ENCODE data around the gene VCPKMT. TPM values are rescaled to one million over a fixed set of nuclear protein-coding genes. Genes with fewer than 3 reads are reported as not detected.
"Not testable (repeated sequence)": the region's sequence is repeated elsewhere in the genome, so short reads cannot be mapped to it uniquely, and the experiment has no call there.

The VCPKMT gene
- total RNA-seq, 2 donors from 2014 or later = 11.3 to 13.8 TPM

DNA sequence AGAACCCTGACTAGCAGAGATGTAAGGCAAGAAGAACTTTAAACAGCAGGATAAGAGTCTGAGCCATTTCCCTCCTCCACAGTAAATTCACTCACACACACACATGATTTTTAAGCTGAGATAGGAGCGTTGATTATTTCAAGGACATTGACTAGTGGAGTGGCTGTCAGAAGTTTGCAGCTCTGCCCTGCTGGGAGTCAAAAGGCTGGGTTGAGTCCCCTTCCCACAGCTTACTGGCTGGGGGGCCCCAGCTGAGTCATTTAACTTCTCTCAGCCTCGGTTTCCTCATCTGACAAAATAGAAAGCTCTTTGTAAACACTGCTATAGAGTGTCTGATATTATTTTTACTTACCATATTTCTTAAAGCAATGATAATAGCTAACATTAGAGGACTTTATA, 28.3 kb downstream of the VCPKMT start:
- peak overlapping the region; percentile 68 to 74 for H3K4me3 Mint-ChIP-seq
- peaks cover 0 to 1% of the 10 kb centered on the region in 2 donors for H3K9me3 Mint-ChIP-seq
- H3K36me3 Mint-ChIP-seq (ENCODE audit: insufficient read depth in 2 of 2) = peaks cover 1 to 4% of the 10 kb centered on the region in 2 donors
- H3K27ac Mint-ChIP-seq = peak overlapping the region; percentile 51
- no peaks in the 10 kb centered on the region for H3K27me3 Mint-ChIP-seq (ENCODE audit: low read depth)
- no peak for ATAC-seq (replicated peaks in 1 of 2)
- peaks cover 97% of the 10 kb centered on the region for H3K4me1 Mint-ChIP-seq (ENCODE audit: low read depth)
- DNase-seq = no peak

DNA sequence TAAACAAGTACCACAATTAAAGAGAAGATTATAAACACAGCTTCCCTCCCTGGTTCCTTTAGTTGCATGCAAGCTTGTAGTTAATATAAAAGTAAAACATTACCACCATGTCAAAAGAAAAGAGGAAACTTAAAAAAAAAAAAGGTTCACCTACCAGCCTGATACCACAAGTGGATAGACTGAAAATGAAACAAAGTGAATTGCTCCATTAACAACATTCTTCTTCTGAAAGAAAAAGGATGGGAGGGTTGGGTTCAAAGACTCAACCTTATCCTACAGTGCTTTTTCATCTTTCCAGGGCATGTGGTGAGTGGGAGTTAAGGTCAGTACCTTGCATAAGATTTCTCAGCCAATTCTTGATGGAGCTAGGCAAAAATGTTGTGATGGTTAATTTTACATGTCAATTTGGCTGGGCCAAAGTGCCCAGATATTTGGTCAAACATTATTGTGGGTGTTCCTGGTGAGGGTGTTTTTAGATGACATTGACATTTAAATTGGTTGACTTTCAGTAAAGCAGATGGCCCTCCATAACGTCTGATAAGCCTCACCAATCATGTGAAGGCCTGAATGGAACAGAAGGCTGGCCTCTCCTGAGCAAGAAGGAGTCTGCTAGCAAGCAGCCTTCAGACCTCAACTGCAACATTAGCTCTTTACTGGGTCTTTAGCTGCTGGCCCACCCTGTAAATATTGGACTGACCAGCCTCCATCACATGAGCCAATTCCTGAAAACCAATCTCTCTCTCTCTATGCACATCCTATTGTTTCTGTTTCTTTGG, 28.8 kb downstream of the VCPKMT start:
- peak overlapping the region; percentile 68 to 74 for H3K4me3 Mint-ChIP-seq
- peaks cover 0 to 1% of the 10 kb centered on the region in 2 donors for H3K9me3 Mint-ChIP-seq
- ATAC-seq (replicated peaks in 1 of 2) = no peak
- H3K4me1 Mint-ChIP-seq (ENCODE audit: low read depth) = peaks cover 97% of the 10 kb centered on the region
- DNase-seq = no peak
- peaks cover 1 to 4% of the 10 kb centered on the region in 2 donors for H3K36me3 Mint-ChIP-seq (ENCODE audit: insufficient read depth in 2 of 2)
- H3K27ac Mint-ChIP-seq = peak overlapping the region; percentile 51
- H3K27me3 Mint-ChIP-seq (ENCODE audit: low read depth) = no peaks in the 10 kb centered on the region

GRCh38 chr14:50086321-50086711, 30.1 kb downstream of the VCPKMT start:
- DNase-seq (no peak), ATAC-seq (replicated peaks in 1 of 2) (no peak)
- H3K27ac Mint-ChIP-seq = peak overlapping the region; percentile 96
- H3K4me3 Mint-ChIP-seq = peak overlapping the region; percentile 59 to 78
- H3K9me3 Mint-ChIP-seq = peaks cover 0 to 1% of the 10 kb centered on the region in 2 donors
- H3K4me1 Mint-ChIP-seq (ENCODE audit: low read depth) = peaks cover 97% of the 10 kb centered on the region
- H3K27me3 Mint-ChIP-seq (ENCODE audit: low read depth) = no peaks in the 10 kb centered on the region
- peaks cover 1 to 4% of the 10 kb centered on the region in 2 donors for H3K36me3 Mint-ChIP-seq (ENCODE audit: insufficient read depth in 2 of 2)

DNA sequence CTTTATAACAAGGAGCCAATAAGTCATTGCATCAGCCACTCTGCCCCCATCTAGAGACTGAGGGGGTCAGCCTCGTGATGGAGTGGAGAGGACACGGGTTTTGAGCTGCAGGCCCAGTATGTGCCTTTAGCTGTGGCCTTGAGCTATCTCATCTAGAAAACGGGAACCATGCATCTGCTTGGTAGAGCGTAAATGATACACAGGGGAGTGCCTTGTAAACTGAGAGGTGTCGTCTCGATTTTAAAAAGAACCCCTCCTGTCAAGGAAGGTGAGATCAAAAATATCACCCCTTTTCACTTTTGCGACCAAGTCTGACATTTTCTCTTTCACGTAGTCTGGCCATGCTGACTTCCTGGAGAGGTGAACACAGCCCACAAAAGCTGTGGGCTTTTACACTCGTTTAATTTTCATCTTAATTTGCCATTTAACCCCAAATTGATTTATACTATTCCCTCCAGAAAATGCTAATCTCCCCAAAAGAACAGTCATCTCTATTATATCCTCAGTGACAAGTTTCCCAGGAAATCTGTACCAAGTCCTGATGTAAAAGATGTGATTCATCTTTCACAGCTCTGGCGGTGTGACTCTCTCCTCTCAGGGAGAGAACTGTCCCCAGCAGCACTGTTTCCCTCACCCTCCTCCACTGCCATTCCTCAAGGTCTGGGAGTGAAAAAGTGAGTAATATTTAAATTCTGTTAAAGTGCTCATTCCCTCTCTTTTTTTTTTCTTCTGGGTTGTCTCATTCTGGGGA, 30.6 kb downstream of the VCPKMT start:
- Mint-ChIP-seq H3K27me3 (ENCODE audit: low read depth) (no peaks in the 10 kb centered on the region), H3K4me3 (peak overlapping the region; percentile 59 to 78), H3K36me3 (ENCODE audit: insufficient read depth in 2 of 2) (peaks cover 1 to 4% of the 10 kb centered on the region in 2 donors), H3K27ac (peak overlapping the region; percentile 96), H3K4me1 (ENCODE audit: low read depth) (peaks cover 97% of the 10 kb centered on the region), H3K9me3 (peaks cover 0 to under 1% of the 10 kb centered on the region in 2 donors)
- DNase-seq (peak; percentile 47 to 53), ATAC-seq (replicated peaks in 1 of 2) (peak; percentile 8 to 33)

DNA sequence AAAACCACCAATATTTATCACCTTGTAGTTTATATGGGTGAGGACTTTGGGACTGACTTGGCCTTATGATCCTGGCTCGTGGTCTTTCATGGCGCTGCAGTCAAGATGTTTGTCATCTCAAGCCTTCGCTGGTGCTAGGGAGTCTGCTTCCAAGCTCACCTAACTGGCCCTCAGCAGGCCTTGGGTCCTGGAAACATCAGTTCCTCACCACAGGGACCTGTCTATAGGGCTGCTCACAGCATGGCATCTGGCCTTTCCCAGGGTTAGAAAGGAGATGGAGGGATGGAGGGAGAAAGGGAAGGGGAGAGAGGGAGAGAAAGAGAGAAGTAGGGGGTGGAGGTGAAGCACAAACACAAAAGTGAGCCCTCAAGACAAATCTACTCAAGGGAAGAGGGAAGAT, 31.7 kb downstream of the VCPKMT start:
- Mint-ChIP-seq H3K27me3 (ENCODE audit: low read depth) (no peaks in the 10 kb centered on the region), H3K36me3 (ENCODE audit: insufficient read depth in 2 of 2) (peaks cover 1 to 2% of the 10 kb centered on the region in 2 donors), H3K4me3 (peak overlapping the region; percentile 59 to 78), H3K9me3 (no peaks in the 10 kb centered on the region), H3K27ac (peak overlapping the region; percentile 96), H3K4me1 (ENCODE audit: low read depth) (peaks cover 88% of the 10 kb centered on the region)
- DNase-seq = no peak
- no peak for ATAC-seq (replicated peaks in 1 of 2)

DNA sequence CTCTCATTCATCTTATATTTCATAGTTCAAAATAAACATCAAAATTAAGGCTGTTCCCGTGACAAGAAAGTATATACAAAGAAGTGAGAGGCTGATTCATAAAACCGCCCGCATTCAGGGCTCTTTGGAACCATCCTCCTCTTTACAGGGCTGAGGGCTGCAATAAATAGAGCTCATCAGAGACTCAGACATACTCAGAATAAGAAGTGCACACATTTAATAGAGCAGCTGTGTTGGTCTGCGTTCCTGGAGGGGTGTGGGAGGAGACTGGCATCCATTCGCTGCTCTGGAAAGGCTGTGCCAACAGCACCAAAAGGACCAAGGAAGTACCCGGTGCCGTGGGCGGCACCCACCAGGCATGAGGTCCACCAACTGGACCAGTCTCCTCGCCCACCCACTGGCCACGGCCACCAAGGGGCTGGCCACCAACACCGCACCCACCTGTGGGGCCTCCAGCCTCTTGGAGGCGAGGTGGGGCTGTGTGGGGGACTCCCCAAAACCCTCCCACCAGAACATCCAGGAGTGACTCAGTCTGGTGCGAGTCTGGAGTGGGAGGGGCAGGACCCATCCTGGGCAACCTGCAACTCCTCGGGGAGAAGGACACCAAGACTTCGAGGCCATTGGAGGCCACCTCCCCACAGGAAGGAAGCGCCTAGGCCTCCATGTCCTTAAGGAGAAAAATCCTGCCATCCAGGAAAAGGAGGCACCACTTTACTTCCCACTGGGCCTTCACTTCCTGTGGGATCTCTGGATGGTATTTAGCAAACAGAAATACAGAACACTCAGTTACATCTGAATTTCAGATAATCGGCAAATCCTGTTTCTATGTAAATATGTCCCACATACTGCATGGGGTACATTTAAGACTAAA, 32.7 kb downstream of the VCPKMT start:
- Mint-ChIP-seq H3K4me3 (peak overlapping the region; percentile 59 to 76), H3K4me1 (ENCODE audit: low read depth) (peaks cover 80% of the 10 kb centered on the region), H3K36me3 (ENCODE audit: insufficient read depth in 2 of 2) (peaks cover 1 to 6% of the 10 kb centered on the region in 2 donors), H3K27me3 (ENCODE audit: low read depth) (no peaks in the 10 kb centered on the region), H3K27ac (peak overlapping the region; percentile 96), H3K9me3 (no peaks in the 10 kb centered on the region)
- DNase-seq (peak; percentile 74 to 78), ATAC-seq (replicated peaks in 1 of 2) (peak; percentile 76 to 81)

GRCh38 chr14:50082784-50083466, 33.4 kb downstream of the VCPKMT start:
- H3K27me3 Mint-ChIP-seq (ENCODE audit: low read depth) = no peaks in the 10 kb centered on the region
- H3K27ac Mint-ChIP-seq = peak overlapping the region; percentile 82
- DNase-seq (peak; percentile 87 to 92), ATAC-seq (replicated peaks in 1 of 2) (peak; percentile 81 to 86)
- H3K36me3 Mint-ChIP-seq (ENCODE audit: insufficient read depth in 2 of 2) = peaks cover 1 to 12% of the 10 kb centered on the region in 2 donors
- H3K4me3 Mint-ChIP-seq = peak overlapping the region; percentile 59 to 76
- H3K4me1 Mint-ChIP-seq (ENCODE audit: low read depth) = peaks cover 75% of the 10 kb centered on the region
- H3K9me3 Mint-ChIP-seq = peaks cover 0 to 1% of the 10 kb centered on the region in 2 donors

GRCh38 chr14:50082308-50082742, 34.0 kb downstream of the VCPKMT start:
- Mint-ChIP-seq H3K27ac (peak overlapping the region; percentile 82), H3K27me3 (ENCODE audit: low read depth) (no peaks in the 10 kb centered on the region), H3K4me1 (ENCODE audit: low read depth) (peaks cover 73% of the 10 kb centered on the region), H3K36me3 (ENCODE audit: insufficient read depth in 2 of 2) (peaks cover 1 to 15% of the 10 kb centered on the region in 2 donors), H3K9me3 (peaks cover 0 to 1% of the 10 kb centered on the region in 2 donors), H3K4me3 (peak overlapping the region; percentile 59 to 76)
- DNase-seq (peak; percentile 56 to 58), ATAC-seq (replicated peaks in 1 of 2) (peak in 1 of 2 donors; percentile 12)

DNA sequence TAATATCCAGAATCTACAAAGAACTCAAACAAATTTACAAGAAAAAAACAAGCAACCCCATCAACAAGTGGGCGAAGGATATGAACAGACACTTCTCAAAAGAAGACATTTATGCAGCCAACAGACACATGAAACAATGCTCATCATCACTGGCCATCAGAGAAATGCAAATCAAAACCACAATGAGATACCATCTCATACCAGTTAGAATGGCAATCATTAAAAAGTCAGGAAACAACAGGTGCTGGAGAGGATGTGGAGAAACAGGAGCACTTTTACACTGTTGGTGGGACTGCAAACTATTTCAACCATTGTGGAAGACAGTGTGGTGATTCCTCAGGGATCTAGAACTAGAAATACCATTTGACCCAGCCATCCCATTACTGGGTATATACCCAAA, 37.3 kb downstream of the VCPKMT start:
- peaks cover 62% of the 10 kb centered on the region for H3K4me1 Mint-ChIP-seq (ENCODE audit: low read depth)
- not testable (repeated sequence) for H3K4me3 Mint-ChIP-seq; DNase-seq; ATAC-seq (replicated peaks in 1 of 2); H3K9me3 Mint-ChIP-seq; H3K27ac Mint-ChIP-seq; H3K27me3 Mint-ChIP-seq (ENCODE audit: low read depth)
- peaks cover 8 to 21% of the 10 kb centered on the region in 2 donors for H3K36me3 Mint-ChIP-seq (ENCODE audit: insufficient read depth in 2 of 2)

GRCh38 chr14:50073663-50074062, 42.7 kb downstream of the VCPKMT start:
- H3K27me3 Mint-ChIP-seq (ENCODE audit: low read depth); H3K4me3 Mint-ChIP-seq; DNase-seq; ATAC-seq (replicated peaks in 1 of 2); H3K27ac Mint-ChIP-seq; H3K9me3 Mint-ChIP-seq: not testable (repeated sequence)
- Mint-ChIP-seq H3K36me3 (ENCODE audit: insufficient read depth in 2 of 2) (peaks cover 9 to 17% of the 10 kb centered on the region in 2 donors), H3K4me1 (ENCODE audit: low read depth) (peaks cover 66% of the 10 kb centered on the region)

- Mint-ChIP-seq H3K4me1 (ENCODE audit: low read depth) (peaks cover 69% of the 10 kb centered on the region), H3K4me3 (no peak overlapping the region), H3K27me3 (ENCODE audit: low read depth) (no peaks in the 10 kb centered on the region), H3K27ac (no peak overlapping the region), H3K36me3 (ENCODE audit: insufficient read depth in 2 of 2) (peaks cover 10 to 13% of the 10 kb centered on the region in 2 donors), H3K9me3 (peaks cover 1% of the 10 kb centered on the region in 2 donors)
- DNase-seq = no peak
- ATAC-seq (replicated peaks in 1 of 2) = no peak
Observed at GRCh38 chr14:50072395-50072794, 44.0 kb downstream of the VCPKMT start.
